Prostate gland (tissue), 2 donors: ENCODE data around the gene IFNGR1.

ENCODE experiments used
- POLR2A ChIP-seq: fragments of 450-650 bp; IDR thresholded peaks from one replicate; pipeline ENCODE4 v1.6.1; 2016; ENCODE audit warnings: antibody characterized with exemption, mild to moderate bottlenecking
- TF ChIP-seq, protein P1 (sequence below), 4 experiments: fragments of 200-600 bp in 2 of 4; fragments of 450-650 bp in 2 of 4; sonication (generic) in 2 of 4; IDR thresholded peaks; 1 replicate in 3 of 4; 2 replicates in 1 of 4; pipeline ENCODE4 v1.5.1; 2016 to 2019; ENCODE audit warnings: antibody characterized with exemption in 4 of 4, mild to moderate bottlenecking in 2 of 4, moderate library complexity in 2 of 4

DNA sequence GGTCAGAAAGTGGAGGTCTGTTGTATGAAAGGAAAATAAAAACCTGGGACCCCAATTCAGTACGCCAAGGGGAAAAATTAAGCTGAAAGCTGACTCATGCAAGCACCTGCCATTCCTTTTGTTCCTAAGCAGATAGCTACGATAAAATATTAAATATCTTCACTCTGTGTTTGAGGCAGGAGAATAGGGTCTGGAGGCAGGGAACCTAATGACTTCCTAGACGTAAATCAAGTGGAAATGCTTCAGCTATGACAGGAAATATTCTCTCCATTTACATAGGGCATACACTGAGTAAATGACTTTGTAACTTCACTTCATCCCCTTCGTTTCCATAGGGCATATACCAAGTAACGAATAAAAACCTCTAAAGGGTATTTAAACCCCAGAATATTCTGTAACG lies 41.0 kb upstream of the IFNGR1 start:
- TF ChIP-seq, protein P1, sequence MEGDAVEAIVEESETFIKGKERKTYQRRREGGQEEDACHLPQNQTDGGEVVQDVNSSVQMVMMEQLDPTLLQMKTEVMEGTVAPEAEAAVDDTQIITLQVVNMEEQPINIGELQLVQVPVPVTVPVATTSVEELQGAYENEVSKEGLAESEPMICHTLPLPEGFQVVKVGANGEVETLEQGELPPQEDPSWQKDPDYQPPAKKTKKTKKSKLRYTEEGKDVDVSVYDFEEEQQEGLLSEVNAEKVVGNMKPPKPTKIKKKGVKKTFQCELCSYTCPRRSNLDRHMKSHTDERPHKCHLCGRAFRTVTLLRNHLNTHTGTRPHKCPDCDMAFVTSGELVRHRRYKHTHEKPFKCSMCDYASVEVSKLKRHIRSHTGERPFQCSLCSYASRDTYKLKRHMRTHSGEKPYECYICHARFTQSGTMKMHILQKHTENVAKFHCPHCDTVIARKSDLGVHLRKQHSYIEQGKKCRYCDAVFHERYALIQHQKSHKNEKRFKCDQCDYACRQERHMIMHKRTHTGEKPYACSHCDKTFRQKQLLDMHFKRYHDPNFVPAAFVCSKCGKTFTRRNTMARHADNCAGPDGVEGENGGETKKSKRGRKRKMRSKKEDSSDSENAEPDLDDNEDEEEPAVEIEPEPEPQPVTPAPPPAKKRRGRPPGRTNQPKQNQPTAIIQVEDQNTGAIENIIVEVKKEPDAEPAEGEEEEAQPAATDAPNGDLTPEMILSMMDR (IDR thresholded peaks at IDR 0.05) = no peak
- no peak for TF ChIP-seq POLR2A
